ENCODE data around the gene STAC3. TPM values are rescaled to one million over a fixed set of nuclear protein-coding genes. Genes with fewer than 3 reads are reported as not detected.

The STAC3 gene
- total and polyA plus RNA-seq, 2 of the 8 experiments (the other 6 are each of a cell fraction or from before 2014, with no cell fraction given), result 0.70 to 1.3 TPM

DNA sequence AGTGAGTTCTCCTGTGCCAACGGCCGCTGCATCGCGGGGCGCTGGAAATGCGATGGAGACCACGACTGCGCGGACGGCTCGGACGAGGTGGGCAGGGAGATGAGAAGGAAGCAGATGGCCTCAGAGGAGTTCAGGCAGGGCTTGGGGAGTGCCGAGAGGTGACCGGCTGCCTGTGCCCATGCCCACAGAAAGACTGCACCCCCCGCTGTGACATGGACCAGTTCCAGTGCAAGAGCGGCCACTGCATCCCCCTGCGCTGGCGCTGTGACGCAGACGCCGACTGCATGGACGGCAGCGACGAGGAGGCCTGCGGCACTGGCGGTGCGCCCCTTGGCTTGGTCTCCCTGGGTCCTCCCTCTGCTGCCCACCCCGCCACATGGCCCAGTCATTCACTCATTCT, 47.8 kb downstream of the STAC3 start:
- peaks cover 10 to 26% of the 10 kb centered on the region in 2 experiments for H4K20me1 ChIP-seq (replicated peaks in 1 of 2; ENCODE audit: control insufficient read depth in 1 of 2, insufficient read depth in 2 of 2, low read length in 2 of 2)
- no peak overlapping the region for H3K56ac ChIP-seq (replicated peaks; ENCODE audit: insufficient read length, low read depth, low read length)
- no peak overlapping the region for H4K91ac ChIP-seq (replicated peaks; ENCODE audit: insufficient read length, low read length)
- H2BK5ac ChIP-seq (ENCODE audit: low read depth, low read length), result no peak overlapping the region
- no peaks in the 10 kb centered on the region for H3K27me3 ChIP-seq (replicated peaks in 1 of 4; ENCODE audit: control insufficient read depth in 3 of 4, extremely low read depth in 1 of 4, insufficient read depth in 3 of 4, low read length in 3 of 4)
- ChIA-PET POLR2A (ENCODE audit: partially characterized antibody) (interaction anchor here (2.8 to 6.5 kb wide), 3 partner anchors 11 to 28 kb away, joined by 5 to 33 read pairs (median 7); partner anchors contain the start of gene SHMT2), CTCF (ENCODE audit: partially characterized antibody) (no interaction called here)
- no peak overlapping the region for H2AK5ac ChIP-seq (ENCODE audit: low read depth, low read length)
- no peak overlapping the region for H3K27ac ChIP-seq (ENCODE audit: low read depth, low read length)
- 95% methylated on average over 28 of the region's 28 CpGs; no CpG with 5 or more reads in 1 of the 2 experiments for WGBS, 2 experiments (ENCODE audit: extremely low coverage in 1 of 2, insufficient coverage in 1 of 2, insufficient read length in 1 of 2, insufficient replicate concordance in 2 of 2, low coverage in 1 of 2, low lambda C conversion rate in 2 of 2, missing lambda C conversion rate in 1 of 2)
- no peak overlapping the region for H3K4ac ChIP-seq (replicated peaks; ENCODE audit: insufficient read length, low read depth, low read length)
- no peaks in the 10 kb centered on the region for H3K23me2 ChIP-seq (ENCODE audit: low read depth, low read length)
- no peak overlapping the region for H2BK12ac ChIP-seq (ENCODE audit: low read depth, low read length)
- H3K79me2 ChIP-seq (ENCODE audit: control insufficient read depth in 1 of 2, insufficient read depth in 2 of 2, low read length in 2 of 2), result no peaks in the 10 kb centered on the region
- H4K5ac ChIP-seq (ENCODE audit: insufficient read length, low read depth, low read length), result no peak overlapping the region
- no peak overlapping the region for H2BK20ac ChIP-seq (ENCODE audit: low read length)
- H3K4me1 ChIP-seq (replicated peaks in 1 of 4; ENCODE audit: control insufficient read depth in 3 of 4, insufficient read depth in 4 of 4, low read length in 3 of 4), result no peaks in the 10 kb centered on the region
- H2AFZ ChIP-seq (ENCODE audit: low read length), result no peak overlapping the region
- FAIRE-seq (no peak), DNase-seq (ENCODE audit: low read depth in 1 of 2, low spot score in 2 of 2) (no peak)
- no peak overlapping the region for H2BK120ac ChIP-seq (replicated peaks; ENCODE audit: low read depth, low read length)
- H3K4me3 ChIP-seq (ENCODE audit: extremely low read depth in 1 of 4, insufficient read depth in 2 of 4, low read depth in 3 of 4, low read length in 4 of 4), result no peak overlapping the region
- H3K79me1 ChIP-seq (ENCODE audit: low read depth, low read length), result no peaks in the 10 kb centered on the region; the same call in 1 of the 2 replicates
- H4K8ac ChIP-seq (ENCODE audit: extremely low read depth, insufficient read depth, low read length), result no peak overlapping the region
- H3K36me3 ChIP-seq (ENCODE audit: control insufficient read depth in 2 of 4, insufficient read depth in 4 of 4, low read length in 3 of 4), result peaks cover 42 to 91% (median 77%) of the 10 kb centered on the region in 4 experiments
- no peak overlapping the region for H3K23ac ChIP-seq (ENCODE audit: insufficient read length)
- no peaks in the 10 kb centered on the region for H3K9me3 ChIP-seq (ENCODE audit: insufficient read depth in 2 of 2, low read depth in 1 of 2, low read length in 1 of 2)
- H2BK15ac ChIP-seq (ENCODE audit: low read length), result no peak overlapping the region
- no peak overlapping the region for H3K4me2 ChIP-seq (ENCODE audit: insufficient read depth in 1 of 2, low read depth in 2 of 2, low read length in 2 of 2)
- H3K9ac ChIP-seq (replicated peaks in 1 of 4; ENCODE audit: extremely low read depth in 1 of 4, low read depth in 3 of 4, low read length in 3 of 4), result no peak overlapping the region
- no peak overlapping the region for H3K18ac ChIP-seq (ENCODE audit: extremely low read depth, low read length)
- no peak overlapping the region for H3K14ac ChIP-seq (ENCODE audit: insufficient read length)
- TF ChIP-seq EP300 (IDR thresholded peaks at IDR 0.05; ENCODE audit: borderline replicate concordance in 1 of 2, low read depth in 2 of 2, low read length in 2 of 2) (no peak), MAX (IDR thresholded peaks at IDR 0.05) (no peak), ATF3 (IDR thresholded peaks at IDR 0.05; ENCODE audit: insufficient read depth, low read depth, low read length) (no peak), CBX8 (IDR thresholded peaks at IDR 0.05; ENCODE audit: borderline replicate concordance, low read depth, low read length) (no peak), POLR2AphosphoS5 (IDR thresholded peaks at IDR 0.05; ENCODE audit: low read depth, low read length) (no peak), GABPA (IDR thresholded peaks at IDR 0.05; ENCODE audit: borderline replicate concordance, insufficient read depth, low read length) (no peak), FOSL1 (IDR thresholded peaks at IDR 0.05; ENCODE audit: insufficient read depth, low read depth, low read length) (no peak), HDAC2 (IDR thresholded peaks at IDR 0.05; ENCODE audit: borderline replicate concordance in 1 of 2, low read depth in 2 of 2, low read length in 2 of 2) (no peak), PHF8 (conservative IDR thresholded peaks at IDR 0.05; ENCODE audit: low read depth, low read length) (no peak), ZNF274 (IDR thresholded peaks at IDR 0.05; ENCODE audit: borderline replicate concordance, extremely low read depth, low read length) (no peak), SIN3A (conservative IDR thresholded peaks at IDR 0.05 in 1 of 2, IDR thresholded peaks at IDR 0.05 in 1 of 2; ENCODE audit: low read depth in 1 of 2, low read length in 2 of 2) (no peak), TBP (IDR thresholded peaks at IDR 0.05; ENCODE audit: low read depth, low read length) (no peak)
